H9 (cell line): ENCODE measurements around the gene VIPR2. TPM values are rescaled to one million over a fixed set of nuclear protein-coding genes. Genes with fewer than 3 reads are reported as not detected.

Source experiments
- DNase-seq: peaks from one replicate; pipeline ENCODE4 v3.0.0-alpha.2; 2017
- H2AFZ ChIP-seq: one replicate; pipeline ENCODE4 v1.6.1; 2013; ENCODE audit warnings: mild to moderate bottlenecking, low read length, control low read depth, moderate library complexity
- H2AK5ac ChIP-seq: 2 replicates; pipeline ENCODE4 v1.6.1; 2013; ENCODE audit warnings: low read length, control low read depth, mixed read lengths; ENCODE audit not compliant: insufficient read length
- H2BK120ac ChIP-seq: one replicate; pipeline ENCODE4 v1.6.1; 2013; ENCODE audit warnings: low read depth, mild to moderate bottlenecking, low read length, control low read depth, inconsistent platforms; ENCODE audit not compliant: poor library complexity, severe bottlenecking
- H2BK12ac ChIP-seq: 2 replicates; pipeline ENCODE4 v1.6.1; 2013; ENCODE audit warnings: low read length, control low read depth, mixed read lengths, low read depth; ENCODE audit not compliant: insufficient read length
- H2BK15ac ChIP-seq: 2 replicates; pipeline ENCODE4 v1.6.1; 2013; ENCODE audit warnings: low read depth, low read length, control low read depth
- H2BK20ac ChIP-seq: one replicate; pipeline ENCODE4 v1.6.1; 2013; ENCODE audit warnings: low read depth, mild to moderate bottlenecking, low read length, control low read depth, inconsistent platforms; ENCODE audit not compliant: poor library complexity, severe bottlenecking
- H2BK5ac ChIP-seq: 2 replicates; pipeline ENCODE4 v1.6.1; 2013; ENCODE audit warnings: low read length, control low read depth, mixed read lengths; ENCODE audit not compliant: insufficient read length
- H3K14ac ChIP-seq: 2 replicates; pipeline ENCODE4 v1.6.1; 2013; ENCODE audit warnings: low read length, control low read depth; ENCODE audit not compliant: insufficient read depth
- H3K18ac ChIP-seq: 2 replicates; pipeline ENCODE4 v1.6.1; 2013; ENCODE audit warnings: low read depth, mild to moderate bottlenecking, mixed read lengths, low read length, control low read depth; ENCODE audit not compliant: insufficient read length
- H3K23ac ChIP-seq: 2 replicates; pipeline ENCODE4 v1.6.1; 2013; ENCODE audit warnings: low read length, control low read depth, mixed read lengths, low read depth; ENCODE audit not compliant: insufficient read length
- H3K23me2 ChIP-seq: 2 replicates; pipeline ENCODE4 v1.6.1; 2013; ENCODE audit warnings: low read depth, mild to moderate bottlenecking, mixed read lengths, low read length, control low read depth; ENCODE audit not compliant: insufficient read length, poor library complexity, severe bottlenecking
- H3K27ac ChIP-seq: 2 replicates; pipeline ENCODE4 v1.5.1; 2013; ENCODE audit warnings: low read length, control low read depth, mixed read lengths, low read depth; ENCODE audit not compliant: insufficient read length
- H3K27me3 ChIP-seq: 2 replicates; pipeline ENCODE4 v1.6.1; 2013; ENCODE audit warnings: low read length, control low read depth, inconsistent platforms; ENCODE audit not compliant: insufficient read depth
- H3K4ac ChIP-seq: 2 replicates; pipeline ENCODE4 v1.6.1; 2013; ENCODE audit warnings: low read depth, mild to moderate bottlenecking, control low read depth, inconsistent platforms, low read length, moderate library complexity
- H3K4me1 ChIP-seq: 2 replicates; pipeline ENCODE4 v1.6.1; 2013; ENCODE audit warnings: low read length, control low read depth, inconsistent platforms; ENCODE audit not compliant: insufficient read depth
- H3K4me2 ChIP-seq: 2 replicates; pipeline ENCODE4 v1.6.1; 2013; ENCODE audit warnings: low read length, control low read depth, mixed read lengths; ENCODE audit not compliant: insufficient read length, insufficient read depth
- H3K56ac ChIP-seq: 2 replicates; pipeline ENCODE4 v1.6.1; 2013; ENCODE audit warnings: low read depth, mild to moderate bottlenecking, mixed read lengths, low read length, control low read depth; ENCODE audit not compliant: insufficient read length
- H3K79me1 ChIP-seq: 2 replicates; pipeline ENCODE4 v1.6.1; 2013; ENCODE audit warnings: low read depth, mild to moderate bottlenecking, moderate library complexity, low read length, control low read depth, inconsistent platforms; ENCODE audit not compliant: insufficient read depth, poor library complexity, severe bottlenecking
- H3K79me2 ChIP-seq: 2 replicates; pipeline ENCODE4 v1.6.1; 2013; ENCODE audit warnings: low read length, control low read depth, inconsistent platforms; ENCODE audit not compliant: insufficient read depth
- H3K9ac ChIP-seq: 2 replicates; pipeline ENCODE4 v1.6.1; 2013; ENCODE audit warnings: low read length, control low read depth, mixed read lengths; ENCODE audit not compliant: insufficient read length; ENCODE audit errors: extremely low read depth
- H3K9me3 ChIP-seq: one replicate; pipeline ENCODE4 v1.6.1; 2013; ENCODE audit warnings: low read depth, low read length, inconsistent platforms; ENCODE audit not compliant: control insufficient read depth
- H3T11ph ChIP-seq: one replicate; pipeline ENCODE4 v1.6.1; 2013; ENCODE audit warnings: mild to moderate bottlenecking, low read length, control low read depth, inconsistent platforms
- H4K20me1 ChIP-seq: one replicate; pipeline ENCODE4 v1.6.1; 2013; ENCODE audit not compliant: control insufficient read depth, insufficient read length, insufficient read depth
- H4K5ac ChIP-seq: 2 replicates; pipeline ENCODE4 v1.6.1; 2013; ENCODE audit warnings: low read depth, mild to moderate bottlenecking, mixed read lengths, low read length, control low read depth; ENCODE audit not compliant: insufficient read length
- H4K8ac ChIP-seq: replicated peaks from 2 replicates; pipeline ENCODE4 v1.6.1; 2013; ENCODE audit warnings: low read length, control low read depth, mixed read lengths, low read depth; ENCODE audit not compliant: insufficient read length
- H4K91ac ChIP-seq: 2 replicates; pipeline ENCODE4 v1.6.1; 2013; ENCODE audit warnings: low read depth, mild to moderate bottlenecking, moderate library complexity, mixed read lengths, low read length, control low read depth; ENCODE audit not compliant: insufficient read length
- H3K27ac Mint-ChIP-seq, 3 experiments: 2 replicates in 2 of 3; 3 replicates in 1 of 3; pipeline ENCODE4 v1.8.0; 2020 to 2021; ENCODE audit warnings: mixed read lengths in 3 of 3, mild to moderate bottlenecking in 1 of 3, moderate library complexity in 1 of 3
- H3K27me3 Mint-ChIP-seq: 2 replicates; pipeline ENCODE4 v1.8.0; 2021; ENCODE audit warnings: low read depth, mild to moderate bottlenecking, moderate library complexity, mixed read lengths
- H3K36me3 Mint-ChIP-seq, 3 experiments: 2 replicates in 2 of 3; 3 replicates in 1 of 3; pipeline ENCODE4 v1.8.0; 2020 to 2021; ENCODE audit warnings: low read depth in 3 of 3, mixed read lengths in 3 of 3; ENCODE audit not compliant: insufficient read depth in 1 of 3
- H3K4me1 Mint-ChIP-seq, 2 experiments: 2 replicates each; pipeline ENCODE4 v1.8.0; 2020; ENCODE audit warnings: mixed read lengths in 2 of 2
- H3K4me3 Mint-ChIP-seq, 2 experiments: 2 replicates in 1 of 2; 3 replicates in 1 of 2; pipeline ENCODE4 v1.8.0; 2020 to 2021; ENCODE audit warnings: mild to moderate bottlenecking in 2 of 2, mixed read lengths in 2 of 2, moderate library complexity in 1 of 2
- H3K9me3 Mint-ChIP-seq, 2 experiments: 2 replicates in 1 of 2; 3 replicates in 1 of 2; pipeline ENCODE4 v1.8.0; 2020; ENCODE audit warnings: mild to moderate bottlenecking in 2 of 2, mixed read lengths in 2 of 2, moderate library complexity in 1 of 2
- CTCF ChIP-seq: fragments of 200-600 bp; sonication (generic); conservative IDR thresholded peaks from 3 replicates; pipeline ENCODE4 v1.8.0; 2021; ENCODE audit warnings: antibody characterized with exemption, mild to moderate bottlenecking
- WGBS: extraction: QIAGEN DNeasy Blood & Tissue Kit; methylation state at CpG from one replicate; pipeline ENCODE4 v1.1.7; 2013; ENCODE audit warnings: missing lambda C conversion rate, low lambda C conversion rate, mixed read lengths; ENCODE audit not compliant: insufficient read length; ENCODE audit errors: extremely low coverage; 5-methylcytosine and 5-hydroxymethylcytosine counted together
- total RNA-seq: library from RNA; stranded (reverse); gene quantifications from 2 replicates; pipeline ENCODE4 v1.2.1, GENCODE V29; 2021

VIPR2 gene
- total RNA-seq, 1 experiment from 2014 or later: 1.6 TPM

GRCh38 chr7:159158888-159159405, 14.3 kb upstream of the VIPR2 start:
- H3K9ac ChIP-seq: no peak overlapping the region
- no peaks in the 10 kb centered on the region for H3K79me1 ChIP-seq
- H3T11ph ChIP-seq: no peak overlapping the region
- Mint-ChIP-seq H3K27me3 (peaks cover 8% of the 10 kb centered on the region), H3K27ac (no peak overlapping the region), H3K9me3 (peaks cover 0 to 34% of the 10 kb centered on the region in 2 experiments; a peak in 2 of 5 replicates), H3K36me3 (no peaks in the 10 kb centered on the region), H3K4me3 (no peak overlapping the region; a peak in 1 of 5 replicates), H3K4me1 (no peaks in the 10 kb centered on the region)
- WGBS: no CpG with 5 or more reads among the region's 14 CpGs
- no peaks in the 10 kb centered on the region for H3K27me3 ChIP-seq
- no peak overlapping the region for H3K27ac ChIP-seq
- no peak overlapping the region for H2BK5ac ChIP-seq
- H2BK12ac ChIP-seq: no peak overlapping the region
- H3K56ac ChIP-seq: no peak overlapping the region
- no peak overlapping the region for H4K91ac ChIP-seq
- H3K14ac ChIP-seq: no peak overlapping the region
- no peak for TF ChIP-seq CTCF
- H2AK5ac ChIP-seq: no peak overlapping the region
- no peak overlapping the region for H3K23ac ChIP-seq
- no peaks in the 10 kb centered on the region for H3K23me2 ChIP-seq
- no peak overlapping the region for H3K4ac ChIP-seq
- H3K4me2 ChIP-seq: no peak overlapping the region
- H4K20me1 ChIP-seq: no peaks in the 10 kb centered on the region
- no peaks in the 10 kb centered on the region for H3K9me3 ChIP-seq
- H4K8ac ChIP-seq: no peak overlapping the region
- H2BK15ac ChIP-seq: no peak overlapping the region
- no peak overlapping the region for H3K18ac ChIP-seq
- H4K5ac ChIP-seq: no peak overlapping the region
- H3K79me2 ChIP-seq: no peaks in the 10 kb centered on the region; the same call in 1 of the 2 replicates
- no peaks in the 10 kb centered on the region for H3K4me1 ChIP-seq
- H2AFZ ChIP-seq: no peak overlapping the region
- no peak for DNase-seq
- H2BK20ac ChIP-seq: no peak overlapping the region
- no peak overlapping the region for H2BK120ac ChIP-seq
